ENCODE measurements around the gene MPL. TPM values are rescaled to one million over a fixed set of nuclear protein-coding genes. Genes with fewer than 3 reads are reported as not detected.

MPL gene
- total and polyA plus RNA-seq, 2 experiments from 2014 or later, result 0.16 TPM; not detected in 1

- H3K27me3 ChIP-seq, result no peaks in the 10 kb centered on the region
- TF ChIP-seq CTCF (IDR thresholded peaks at IDR 0.05; ENCODE audit: poor library complexity) (no peak), EZH2 (IDR thresholded peaks at IDR 0.05; ENCODE audit: borderline replicate concordance) (no peak), EZH2phosphoT487 (IDR thresholded peaks at IDR 0.05; ENCODE audit: low read depth, severe bottlenecking, unreplicated experiment) (no peak)
- H3K27ac ChIP-seq, result no peak overlapping the region
- H3K4me1 ChIP-seq (ENCODE audit: insufficient read depth), result no peaks in the 10 kb centered on the region
- H3K9me3 ChIP-seq (ENCODE audit: low read depth), result no peaks in the 10 kb centered on the region
- no peaks in the 10 kb centered on the region for H3K36me3 ChIP-seq (replicated peaks; ENCODE audit: insufficient read depth, low read depth)
- DNase-seq (ENCODE audit: low spot score), result no peak
- no peak overlapping the region for H2AFZ ChIP-seq
- no peak overlapping the region for H3K4me2 ChIP-seq
- H3K4me3 ChIP-seq, result no peak overlapping the region
- H4K20me1 ChIP-seq (ENCODE audit: insufficient read depth, poor library complexity, severe bottlenecking), result no peaks in the 10 kb centered on the region
- no peaks in the 10 kb centered on the region for H3K9me2 ChIP-seq (replicated peaks; ENCODE audit: insufficient read depth)
- 75% methylated on average over 4 of the region's 4 CpGs for WGBS (ENCODE audit: low lambda C conversion rate, missing lambda C conversion rate)
- H3K79me2 ChIP-seq, result peaks cover 6% of the 10 kb centered on the region
These were observed 19.6 kb downstream of the MPL start for GRCh38 chr1:43357251-43357650.

GRCh38 chr1:43358121-43358745, 20.6 kb downstream of the MPL start:
- 3% methylated on average over 27 of the region's 33 CpGs for WGBS (ENCODE audit: low lambda C conversion rate, missing lambda C conversion rate)
- DNase-seq (ENCODE audit: low spot score), result peak; percentile 57
- H4K20me1 ChIP-seq (ENCODE audit: insufficient read depth, poor library complexity, severe bottlenecking), result no peaks in the 10 kb centered on the region

GRCh38 chr1:43358746-43359693, 21.4 kb downstream of the MPL start, which contains the start of gene CDC20:
Gene CDC20 (plus strand): TSS chr1:43358981. CDS start chr1:43359216, 235 bp downstream.
- peaks cover 6% of the 10 kb centered on the region for H3K79me2 ChIP-seq

More at GRCh38 chr1:43358121-43358745, 20.6 kb downstream of the MPL start:
- TF ChIP-seq CTCF (IDR thresholded peaks at IDR 0.05; ENCODE audit: poor library complexity) (peak; percentile 51), EZH2phosphoT487 (IDR thresholded peaks at IDR 0.05; ENCODE audit: low read depth, severe bottlenecking, unreplicated experiment) (no peak)
- peak overlapping the region; percentile 50 for H3K4me3 ChIP-seq
- H2AFZ ChIP-seq, result peak overlapping the region; percentile 87
- peaks cover 6% of the 10 kb centered on the region for H3K79me2 ChIP-seq
- H3K36me3 ChIP-seq (replicated peaks; ENCODE audit: insufficient read depth, low read depth), result no peaks in the 10 kb centered on the region
- no peaks in the 10 kb centered on the region for H3K9me2 ChIP-seq (replicated peaks; ENCODE audit: insufficient read depth)
- no peaks in the 10 kb centered on the region for H3K4me1 ChIP-seq (ENCODE audit: insufficient read depth)
- peak overlapping the region; percentile 94 for H3K27ac ChIP-seq
- H3K4me2 ChIP-seq, result peak overlapping the region; percentile 92
- H3K9me3 ChIP-seq (ENCODE audit: low read depth), result no peaks in the 10 kb centered on the region
- H3K27me3 ChIP-seq, result no peaks in the 10 kb centered on the region

More at GRCh38 chr1:43358746-43359693, 21.4 kb downstream of the MPL start, which contains the start of gene CDC20:
- H3K9me2 ChIP-seq (replicated peaks; ENCODE audit: insufficient read depth), result no peaks in the 10 kb centered on the region
- H3K9me3 ChIP-seq (ENCODE audit: low read depth), result no peaks in the 10 kb centered on the region
- no peaks in the 10 kb centered on the region for H3K4me1 ChIP-seq (ENCODE audit: insufficient read depth)
- WGBS (ENCODE audit: low lambda C conversion rate, missing lambda C conversion rate), result 3% methylated on average over 47 of the region's 59 CpGs
- TF ChIP-seq CTCF (IDR thresholded peaks at IDR 0.05; ENCODE audit: poor library complexity) (no peak), EZH2 (IDR thresholded peaks at IDR 0.05; ENCODE audit: borderline replicate concordance) (no peak), EZH2phosphoT487 (IDR thresholded peaks at IDR 0.05; ENCODE audit: low read depth, severe bottlenecking, unreplicated experiment) (no peak)
- no peaks in the 10 kb centered on the region for H3K27me3 ChIP-seq
- H2AFZ ChIP-seq, result peak within 1 kb of the TSS; percentile 87
- H3K27ac ChIP-seq, result peak within 1 kb of the TSS; percentile 94
- H3K36me3 ChIP-seq (replicated peaks; ENCODE audit: insufficient read depth, low read depth), result no peaks in the 10 kb centered on the region
- peak within 1 kb of the TSS; percentile 92 for H3K4me2 ChIP-seq
- H3K4me3 ChIP-seq, result peak within 1 kb of the TSS; percentile 50
- peak; percentile 99 for DNase-seq (ENCODE audit: low spot score)
- H4K20me1 ChIP-seq (ENCODE audit: insufficient read depth, poor library complexity, severe bottlenecking), result no peaks in the 10 kb centered on the region

Data from hepatocyte (in vitro differentiated cells).